CD4-positive, alpha-beta T cell treated with Interleukin-17A for 1 hour (primary cell): Measurements from ENCODE around the gene OFD1.

Experiments used
- DNase-seq: peaks from one replicate; pipeline ENCODE4 v3.0.0-alpha.2; 2020

The OFD1 gene

GRCh38 chrX:13752646-13753045 is 18.1 kb downstream of the OFD1 start:
- no peak for DNase-seq

- DNase-seq: no peak
These were observed 20.2 kb downstream of the OFD1 start for GRCh38 chrX:13754765-13755164.

GRCh38 chrX:13755254-13755653 is 20.7 kb downstream of the OFD1 start:
- DNase-seq: peak; percentile 35

GRCh38 chrX:13756381-13756780 is 21.8 kb downstream of the OFD1 start:
- no peak for DNase-seq

GRCh38 chrX:13759152-13759718 is 24.7 kb downstream of the OFD1 start:
- no peak for DNase-seq

- no peak for DNase-seq
These were observed 25.9 kb downstream of the OFD1 start for GRCh38 chrX:13760426-13760825.

GRCh38 chrX:13761606-13762414 is 27.3 kb downstream of the OFD1 start:
- no peak for DNase-seq

- DNase-seq: no peak
These were observed 28.9 kb downstream of the OFD1 start for GRCh38 chrX:13763489-13763888.

GRCh38 chrX:13764281-13764680 is 29.7 kb downstream of the OFD1 start:
- no peak for DNase-seq

GRCh38 chrX:13764765-13765164 is 30.2 kb downstream of the OFD1 start:
- no peak for DNase-seq

- no peak for DNase-seq
These were observed 34.4 kb downstream of the OFD1 start for GRCh38 chrX:13768939-13769338.

- no peak for DNase-seq
These were observed 35.5 kb downstream of the OFD1 start for GRCh38 chrX:13770013-13770535.

GRCh38 chrX:13774696-13775095 is 40.1 kb downstream of the OFD1 start:
- no peak for DNase-seq

- no peak for DNase-seq
These were observed 41.3 kb downstream of the OFD1 start for GRCh38 chrX:13775837-13776236.

- no peak for DNase-seq
These were observed 41.8 kb downstream of the OFD1 start for GRCh38 chrX:13776387-13776786.

- DNase-seq: no peak
These were observed 44.4 kb downstream of the OFD1 start for GRCh38 chrX:13778916-13779315.

- DNase-seq: no peak
These were observed 46.4 kb downstream of the OFD1 start for GRCh38 chrX:13780868-13781427.

GRCh38 chrX:13786048-13786447 is 51.5 kb downstream of the OFD1 start:
- no peak for DNase-seq

- DNase-seq: no peak
These were observed 55.9 kb downstream of the OFD1 start for GRCh38 chrX:13790206-13791131.

GRCh38 chrX:13791145-13791544 is 56.6 kb downstream of the OFD1 start:
- DNase-seq: no peak

- no peak for DNase-seq
These were observed 57.0 kb downstream of the OFD1 start for GRCh38 chrX:13791559-13791958.

- no peak for DNase-seq
These were observed 59.3 kb downstream of the OFD1 start for GRCh38 chrX:13793897-13794296.

- no peak for DNase-seq
These were observed 59.9 kb downstream of the OFD1 start for GRCh38 chrX:13794417-13794816.
